MM.1S (cell line): Measurements from ENCODE around the gene EDN3.

Experiments
- DNase-seq: peaks from one replicate; pipeline ENCODE4 v3.0.0-alpha.2; 2015
- H2AFZ ChIP-seq: fragments of 300-600 bp; sonication (generic); 2 replicates; pipeline ENCODE4 v1.6.0; 2016; ENCODE audit warnings: antibody characterized with exemption, low read length
- H3F3A ChIP-seq: fragments of 300-600 bp; sonication (generic); 2 replicates; pipeline ENCODE4 v1.6.1; 2016; ENCODE audit warnings: mild to moderate bottlenecking, antibody characterized with exemption, low read length, moderate library complexity, mixed read lengths; ENCODE audit not compliant: insufficient read depth
- H3K27ac ChIP-seq: fragments of 300-600 bp; sonication (generic); 2 replicates; pipeline ENCODE4 v1.5.1; 2016; ENCODE audit warnings: mild to moderate bottlenecking, low read length
- H3K27me3 ChIP-seq: fragments of 300-600 bp; sonication (generic); replicated peaks from 2 replicates; pipeline ENCODE4 v1.6.0; 2016; ENCODE audit warnings: low read length; ENCODE audit not compliant: insufficient read depth
- H3K36me3 ChIP-seq: fragments of 300-600 bp; sonication (generic); replicated peaks from 2 replicates; pipeline ENCODE4 v1.6.1; 2016; ENCODE audit warnings: mild to moderate bottlenecking, low read length, mixed read lengths; ENCODE audit not compliant: insufficient read depth
- H3K4me1 ChIP-seq: fragments of 300-600 bp; sonication (generic); 2 replicates; pipeline ENCODE4 v1.6.1; 2016; ENCODE audit warnings: low read length, mixed read lengths
- H3K4me2 ChIP-seq: fragments of 300-600 bp; sonication (generic); 2 replicates; pipeline ENCODE4 v1.6.0; 2016; ENCODE audit warnings: low read depth, low read length
- H3K4me3 ChIP-seq: fragments of 300-600 bp; sonication (generic); 2 replicates; pipeline ENCODE4 v1.5.1; 2016; ENCODE audit warnings: low read length, mixed read lengths
- H3K79me2 ChIP-seq: fragments of 300-600 bp; sonication (generic); 2 replicates; pipeline ENCODE4 v1.6.1; 2016; ENCODE audit warnings: mixed run types, low read length, mixed read lengths
- H3K9ac ChIP-seq: fragments of 300-600 bp; sonication (generic); 2 replicates; pipeline ENCODE4 v1.6.1; 2016; ENCODE audit warnings: low read length, mixed read lengths
- H3K9me2 ChIP-seq: fragments of 300-600 bp; sonication (generic); replicated peaks from 2 replicates; pipeline ENCODE4 v1.6.1; 2016; ENCODE audit warnings: mild to moderate bottlenecking, low read length, mixed read lengths; ENCODE audit not compliant: insufficient read depth
- H3K9me3 ChIP-seq: fragments of 300-600 bp; sonication (generic); replicated peaks from 2 replicates; pipeline ENCODE4 v1.6.1; 2016; ENCODE audit warnings: mild to moderate bottlenecking, low read length, mixed read lengths; ENCODE audit not compliant: insufficient read depth
- H4K20me1 ChIP-seq: fragments of 300-600 bp; sonication (generic); 2 replicates; pipeline ENCODE4 v1.6.1; 2016; ENCODE audit warnings: mild to moderate bottlenecking, low read length, moderate library complexity, mixed read lengths; ENCODE audit not compliant: insufficient read depth
- CTCF ChIP-seq: fragments of 300-600 bp; sonication (generic); IDR thresholded peaks from 2 replicates; pipeline ENCODE4 v1.5.1; 2016; ENCODE audit warnings: antibody characterized with exemption, low read length, mixed read lengths
- EZH2 ChIP-seq: fragments of 300-600 bp; sonication (generic); optimal IDR thresholded peaks from 2 replicates; pipeline ENCODE3; 2017; ENCODE audit warnings: low read depth, mild to moderate bottlenecking, antibody characterized with exemption, low read length, mixed read lengths
- EZH2phosphoT487 ChIP-seq: fragments of 300-600 bp; sonication (generic); IDR thresholded peaks from 2 replicates; pipeline ENCODE4 v1.6.1; 2018; ENCODE audit warnings: antibody characterized with exemption, low read length

Gene EDN3

GRCh38 chr20:59333951-59334350, 33.5 kb downstream of the EDN3 start:
- Histone ChIP-seq H4K20me1 (no peaks in the 10 kb centered on the region), H3K79me2 (no peaks in the 10 kb centered on the region), H3K27ac (no peak overlapping the region), H3K27me3 (peaks cover 78% of the 10 kb centered on the region), H2AFZ (no peak overlapping the region), H3F3A (no peaks in the 10 kb centered on the region), H3K9ac (no peak overlapping the region), H3K9me2 (no peaks in the 10 kb centered on the region), H3K4me2 (no peak overlapping the region), H3K9me3 (no peaks in the 10 kb centered on the region), H3K36me3 (no peaks in the 10 kb centered on the region), H3K4me3 (no peak overlapping the region), H3K4me1 (no peaks in the 10 kb centered on the region)
- no peak for TF ChIP-seq EZH2phosphoT487
- no peak for TF ChIP-seq EZH2
- no peak for TF ChIP-seq CTCF
- DNase-seq, result no peak

- H3K36me3 ChIP-seq, result no peaks in the 10 kb centered on the region
- TF ChIP-seq EZH2 (no peak), EZH2phosphoT487 (no peak), CTCF (no peak)
- no peak overlapping the region for H3K4me3 ChIP-seq
- no peak overlapping the region for H2AFZ ChIP-seq
- H3K9me2 ChIP-seq, result no peaks in the 10 kb centered on the region
- no peaks in the 10 kb centered on the region for H3K79me2 ChIP-seq
- H3K9ac ChIP-seq, result no peak overlapping the region
- H3K27ac ChIP-seq, result no peak overlapping the region
- no peak for DNase-seq
- no peaks in the 10 kb centered on the region for H3K4me1 ChIP-seq
- H3K27me3 ChIP-seq, result peaks cover 72% of the 10 kb centered on the region
- H3K9me3 ChIP-seq, result no peaks in the 10 kb centered on the region
- no peak overlapping the region for H3K4me2 ChIP-seq
- H3F3A ChIP-seq, result no peaks in the 10 kb centered on the region
- H4K20me1 ChIP-seq, result no peaks in the 10 kb centered on the region
These were observed 34.4 kb downstream of the EDN3 start for GRCh38 chr20:59334651-59335300.

GRCh38 chr20:59335377-59335776, 35.0 kb downstream of the EDN3 start:
- Histone ChIP-seq H3K79me2 (no peaks in the 10 kb centered on the region), H3F3A (no peaks in the 10 kb centered on the region), H3K9me2 (no peaks in the 10 kb centered on the region), H3K9me3 (no peaks in the 10 kb centered on the region), H3K27me3 (peaks cover 74% of the 10 kb centered on the region), H3K4me1 (no peaks in the 10 kb centered on the region), H4K20me1 (no peaks in the 10 kb centered on the region), H3K4me3 (no peak overlapping the region), H3K36me3 (no peaks in the 10 kb centered on the region), H3K9ac (no peak overlapping the region), H2AFZ (no peak overlapping the region), H3K27ac (no peak overlapping the region), H3K4me2 (no peak overlapping the region)
- DNase-seq, result no peak
- TF ChIP-seq EZH2, result no peak
- no peak for TF ChIP-seq CTCF
- no peak for TF ChIP-seq EZH2phosphoT487
